ENCODE results near the gene MLST8. TPM values are rescaled to one million over a fixed set of nuclear protein-coding genes. Genes with fewer than 3 reads are reported as not detected.

The MLST8 gene
- polyA plus RNA-seq, 3 donors from 2014 or later, result 22.5 to 39.1 (median 36.9) TPM

GRCh38 chr16:2229091-2229490 lies 23.8 kb downstream of the MLST8 start:
- Mint-ChIP-seq H3K27me3 (ENCODE audit: low read depth in 3 of 3) (peaks cover 0 to 4% (median 3%) of the 10 kb centered on the region in 3 donors), H3K36me3 (peaks cover 0 to 4% (median 0%) of the 10 kb centered on the region in 3 donors), H3K4me3 (no peak overlapping the region), H3K4me1 (peaks cover 14 to 22% of the 10 kb centered on the region in 2 donors), H3K9me3 (no peaks in the 10 kb centered on the region), H3K27ac (no peak overlapping the region)
- DNase-seq, result no peak

- peaks cover 14 to 15% of the 10 kb centered on the region in 2 donors for H3K4me1 Mint-ChIP-seq
- H3K27me3 Mint-ChIP-seq (ENCODE audit: low read depth in 3 of 3), result peaks cover 0 to 3% (median 2%) of the 10 kb centered on the region in 3 donors
- H3K9me3 Mint-ChIP-seq, result no peaks in the 10 kb centered on the region
- no peak for DNase-seq
- H3K27ac Mint-ChIP-seq, result no peak overlapping the region
- H3K4me3 Mint-ChIP-seq, result no peak overlapping the region
- H3K36me3 Mint-ChIP-seq, result peaks cover 0 to 4% (median 0%) of the 10 kb centered on the region in 3 donors
Measured at GRCh38 chr16:2229632-2230250, 24.5 kb downstream of the MLST8 start.

GRCh38 chr16:2230376-2230775 lies 25.1 kb downstream of the MLST8 start:
- no peaks in the 10 kb centered on the region for H3K9me3 Mint-ChIP-seq
- H3K36me3 Mint-ChIP-seq, result peaks cover 0 to 6% (median 2%) of the 10 kb centered on the region in 3 donors
- DNase-seq, result no peak

GRCh38 chr16:2231016-2231931 lies 26.0 kb downstream of the MLST8 start:
- H3K36me3 Mint-ChIP-seq, result peaks cover 0 to 8% (median 4%) of the 10 kb centered on the region in 3 donors
- peaks cover 8 to 9% of the 10 kb centered on the region in 2 donors for H3K4me1 Mint-ChIP-seq
- DNase-seq, result no peak
- H3K27me3 Mint-ChIP-seq (ENCODE audit: low read depth in 3 of 3), result peaks cover 2 to 4% (median 3%) of the 10 kb centered on the region in 3 donors
- H3K27ac Mint-ChIP-seq, result no peak overlapping the region
- H3K4me3 Mint-ChIP-seq, result no peak overlapping the region
- H3K9me3 Mint-ChIP-seq, result no peaks in the 10 kb centered on the region

More at GRCh38 chr16:2230376-2230775, 25.1 kb downstream of the MLST8 start:
- Mint-ChIP-seq H3K4me3 (no peak overlapping the region), H3K27ac (no peak overlapping the region), H3K4me1 (peaks cover 11 to 14% of the 10 kb centered on the region in 2 donors), H3K27me3 (ENCODE audit: low read depth in 3 of 3) (peaks cover 0 to 3% (median 3%) of the 10 kb centered on the region in 3 donors)

GRCh38 chr16:2232094-2232990 lies 27.1 kb downstream of the MLST8 start:
- no peak overlapping the region for H3K27ac Mint-ChIP-seq
- no peak for DNase-seq
- H3K4me1 Mint-ChIP-seq, result peaks cover 0 to 2% of the 10 kb centered on the region in 2 donors
- H3K27me3 Mint-ChIP-seq (ENCODE audit: low read depth in 3 of 3), result peaks cover 2 to 4% (median 3%) of the 10 kb centered on the region in 3 donors
- H3K36me3 Mint-ChIP-seq, result peaks cover 0 to 8% (median 4%) of the 10 kb centered on the region in 3 donors
- H3K9me3 Mint-ChIP-seq, result no peaks in the 10 kb centered on the region
- H3K4me3 Mint-ChIP-seq, result no peak overlapping the region

- no peak for DNase-seq
- no peaks in the 10 kb centered on the region for H3K9me3 Mint-ChIP-seq
- H3K4me3 Mint-ChIP-seq, result no peak overlapping the region
- peaks cover 0 to 2% of the 10 kb centered on the region in 2 donors for H3K4me1 Mint-ChIP-seq
- H3K27ac Mint-ChIP-seq, result no peak overlapping the region
- H3K27me3 Mint-ChIP-seq (ENCODE audit: low read depth in 3 of 3), result peaks cover 2 to 4% (median 3%) of the 10 kb centered on the region in 3 donors
- peaks cover 0 to 8% (median 4%) of the 10 kb centered on the region in 3 donors for H3K36me3 Mint-ChIP-seq
Measured at GRCh38 chr16:2233046-2233775, 28.0 kb downstream of the MLST8 start.

GRCh38 chr16:2233872-2234812 lies 28.9 kb downstream of the MLST8 start:
- Mint-ChIP-seq H3K27me3 (ENCODE audit: low read depth in 3 of 3) (peaks cover 2 to 4% (median 3%) of the 10 kb centered on the region in 3 donors), H3K27ac (no peak overlapping the region), H3K36me3 (peaks cover 0 to 8% (median 4%) of the 10 kb centered on the region in 3 donors), H3K4me1 (peaks cover 0 to 2% of the 10 kb centered on the region in 2 donors), H3K9me3 (no peaks in the 10 kb centered on the region), H3K4me3 (no peak overlapping the region)
- DNase-seq, result no peak

- Mint-ChIP-seq H3K9me3 (no peaks in the 10 kb centered on the region), H3K27ac (no peak overlapping the region), H3K27me3 (ENCODE audit: low read depth in 3 of 3) (peaks cover 2 to 3% (median 2%) of the 10 kb centered on the region in 3 donors), H3K4me3 (no peak overlapping the region), H3K36me3 (peaks cover 0 to 8% (median 4%) of the 10 kb centered on the region in 3 donors), H3K4me1 (peaks cover 0 to 2% of the 10 kb centered on the region in 2 donors)
- DNase-seq, result no peak
Measured at GRCh38 chr16:2234813-2235170, 29.5 kb downstream of the MLST8 start.

- Mint-ChIP-seq H3K9me3 (peaks cover 0 to 2% (median 0%) of the 10 kb centered on the region in 6 donors), H3K4me3 (no peak overlapping the region)
Measured at GRCh38 chr16:2235234-2235651, 30.0 kb downstream of the MLST8 start.

GRCh38 chr16:2235695-2236336 lies 30.6 kb downstream of the MLST8 start:
- Mint-ChIP-seq H3K27me3 (ENCODE audit: low read depth in 3 of 3) (peaks cover 2 to 3% (median 2%) of the 10 kb centered on the region in 3 donors), H3K27ac (no peak overlapping the region), H3K4me1 (peaks cover 0 to 2% of the 10 kb centered on the region in 2 donors), H3K4me3 (no peak overlapping the region), H3K36me3 (peaks cover 0 to 4% (median 3%) of the 10 kb centered on the region in 3 donors), H3K9me3 (peaks cover 0 to 2% (median 0%) of the 10 kb centered on the region in 6 donors)
- no peak for DNase-seq

More at GRCh38 chr16:2235234-2235651, 30.0 kb downstream of the MLST8 start:
- Mint-ChIP-seq H3K27me3 (ENCODE audit: low read depth in 3 of 3) (peaks cover 2 to 3% (median 2%) of the 10 kb centered on the region in 3 donors), H3K36me3 (peaks cover 0 to 4% (median 3%) of the 10 kb centered on the region in 3 donors), H3K4me1 (peaks cover 0 to 2% of the 10 kb centered on the region in 2 donors), H3K27ac (no peak overlapping the region)
- DNase-seq, result no peak

GRCh38 chr16:2236337-2237101 lies 31.3 kb downstream of the MLST8 start, which contains the start of gene DNASE1L2:
Gene DNASE1L2, plus strand, starts transcription at chr16:2236444. Its CDS starts 373 bp downstream, at chr16:2236817.
- Mint-ChIP-seq H3K27me3 (ENCODE audit: low read depth in 3 of 3) (peaks cover 2 to 3% (median 2%) of the 10 kb centered on the region in 3 donors), H3K4me1 (peaks cover 0 to 2% of the 10 kb centered on the region in 2 donors), H3K36me3 (peaks cover 0 to 4% (median 3%) of the 10 kb centered on the region in 3 donors), H3K9me3 (peaks cover 0 to 2% (median 0%) of the 10 kb centered on the region in 6 donors), H3K4me3 (no peak within 1 kb of the TSS), H3K27ac (no peak within 1 kb of the TSS)
- DNase-seq, result no peak

Measured in immature natural killer cell (primary cell).